Right kidney (tissue), 1 donor: Measurements from ENCODE around the gene PHGDH.
"Not testable (repeated sequence)": the region's sequence is repeated elsewhere in the genome, so short reads cannot be mapped to it uniquely, and the experiment has no call there.

ENCODE experiments used
- DNase-seq: peaks from one replicate; pipeline ENCODE4 v3.0.0-alpha.2; 2016

Gene PHGDH

DNA sequence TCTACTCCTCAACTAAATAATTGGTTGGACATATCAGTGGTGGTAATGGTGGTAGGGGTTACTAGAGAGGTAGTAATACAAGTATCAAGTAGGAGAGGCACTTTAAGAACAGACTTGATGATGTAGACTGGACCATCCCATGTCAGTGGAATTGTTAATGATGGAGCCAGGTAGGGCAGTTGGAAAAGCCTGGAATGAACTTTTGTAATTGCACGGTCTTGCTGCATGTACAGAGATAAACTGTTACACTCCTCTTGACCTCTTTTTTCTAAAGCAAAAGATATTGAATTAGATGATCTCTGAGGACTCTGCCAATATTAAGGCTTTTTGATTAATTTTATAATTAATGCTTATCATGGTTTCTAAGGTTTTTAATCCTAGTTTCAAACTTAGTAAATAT is 51.2 kb downstream of the PHGDH start:
- no peak for DNase-seq

DNA sequence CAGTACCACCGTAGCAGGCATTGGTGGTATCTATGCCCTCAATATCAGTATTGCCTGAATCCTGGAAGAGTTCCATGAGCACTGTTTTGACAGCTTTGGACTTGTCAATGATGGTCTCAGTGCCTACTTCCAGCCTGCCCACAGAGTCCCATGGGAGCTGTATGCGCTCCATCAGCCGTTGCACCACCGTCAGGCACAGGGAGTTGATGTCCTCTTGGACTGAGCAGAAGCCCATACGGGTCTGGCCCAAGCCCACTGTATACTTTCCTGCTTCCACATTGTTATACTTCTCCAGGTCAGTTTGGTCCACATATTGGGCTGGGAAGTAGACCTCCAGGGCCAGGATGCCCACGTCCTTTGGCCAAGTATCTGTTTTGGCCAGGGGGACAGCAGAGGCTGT is 52.5 kb downstream of the PHGDH start:
- DNase-seq = no peak

DNA sequence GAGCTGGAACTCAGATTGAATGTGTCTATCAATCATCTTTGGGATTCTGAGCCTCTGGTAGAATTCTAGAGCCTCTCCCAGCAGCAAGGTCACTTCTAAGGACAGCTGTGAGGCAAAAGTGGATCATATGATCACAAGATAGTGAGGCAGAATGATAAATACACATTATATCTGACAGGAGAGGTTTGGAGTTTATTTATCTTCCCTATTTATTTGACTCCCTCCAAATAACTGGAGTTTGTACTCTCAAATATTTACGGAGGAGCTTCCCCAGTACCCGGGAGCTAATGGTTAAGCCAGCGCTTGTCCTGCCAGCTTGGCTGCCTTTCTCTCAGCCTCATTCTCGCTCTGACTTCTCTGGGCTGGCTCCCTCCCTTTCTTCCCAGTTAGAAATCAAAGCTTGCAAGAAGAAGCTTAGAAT is 54.6 kb downstream of the PHGDH start:
- no peak for DNase-seq

DNA sequence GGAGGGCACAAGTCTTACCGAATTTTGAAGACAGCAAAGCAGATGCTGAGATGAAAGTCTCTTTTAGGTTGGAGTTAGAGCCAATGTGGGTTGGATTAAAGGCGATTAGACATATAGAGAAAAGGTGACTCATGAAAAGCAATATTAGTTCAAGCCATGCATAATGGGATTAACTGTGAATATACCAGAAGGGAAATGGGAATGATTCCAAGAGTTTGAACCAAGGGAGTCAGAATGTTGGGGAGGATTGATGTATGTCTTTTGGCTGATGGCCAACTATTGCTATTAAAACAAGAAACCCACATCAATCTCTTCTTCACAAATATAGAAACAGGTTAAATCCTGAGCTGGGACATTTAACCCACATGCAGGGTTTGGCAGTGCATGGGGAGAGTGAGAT is 55.8 kb downstream of the PHGDH start:
- DNase-seq = no peak

DNA sequence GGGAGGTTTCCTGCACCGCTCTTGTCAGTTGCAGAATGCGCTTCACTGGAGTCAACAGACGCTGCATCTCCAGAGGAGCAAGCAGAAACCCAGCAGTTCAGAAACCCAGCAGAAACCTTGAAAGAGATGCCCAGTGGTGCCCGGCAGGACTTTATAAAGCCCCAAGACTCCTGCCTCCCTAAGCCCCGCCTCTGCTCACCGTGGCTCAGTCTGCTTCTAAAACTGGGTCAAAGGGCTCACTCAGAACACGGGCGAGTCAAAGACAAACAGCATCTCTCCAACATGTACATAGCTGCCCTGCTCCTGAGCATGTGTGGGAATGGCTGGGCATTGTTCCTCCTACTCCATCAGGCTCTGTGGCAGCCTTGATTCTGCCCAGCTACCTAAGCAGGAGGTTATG is 57.0 kb downstream of the PHGDH start, which contains the start of gene HMGCS2:
Gene HMGCS2, minus strand, starts transcription at position 128 of the 400 bp plus-strand sequence. Its CDS starts 61 bp downstream, at position 67.
- DNase-seq = no peak

DNA sequence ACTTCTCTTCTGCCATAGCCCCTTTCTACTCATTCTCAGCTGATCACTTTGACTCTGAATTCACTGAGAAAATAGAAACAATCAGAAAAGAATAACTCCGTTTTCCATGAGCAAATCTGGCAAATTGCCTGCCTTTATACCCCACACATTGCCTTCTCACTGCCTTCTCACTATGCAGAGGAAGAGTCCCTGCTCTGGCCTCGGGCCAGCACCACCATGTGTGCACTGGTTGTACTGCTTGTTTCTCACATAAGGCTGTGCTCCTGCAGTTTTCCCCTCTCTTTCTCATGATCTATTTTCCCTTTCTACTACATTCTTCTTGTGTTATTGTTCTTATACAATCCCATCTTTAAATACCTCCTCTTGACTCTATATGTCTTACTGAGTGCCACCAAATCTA is 59.3 kb downstream of the PHGDH start:
- no peak for DNase-seq

DNA sequence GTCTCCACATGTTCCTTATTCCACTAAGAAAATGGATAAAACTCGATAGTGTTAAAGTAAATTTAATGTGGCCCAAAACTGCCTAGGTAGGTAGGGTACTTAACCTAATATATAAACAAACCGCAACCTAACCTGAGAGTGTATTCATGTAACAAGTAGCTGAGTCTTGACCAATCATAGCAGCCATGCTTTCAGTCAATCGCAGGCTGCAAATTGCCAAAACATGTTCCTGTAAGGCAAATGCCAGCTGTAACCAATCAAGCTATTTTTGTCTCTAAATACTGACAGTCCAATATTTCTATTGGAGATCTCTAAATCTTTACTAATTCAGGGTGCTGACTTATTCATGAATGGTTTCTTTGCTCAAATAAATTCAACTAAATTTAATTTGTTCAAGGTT is 60.0 kb downstream of the PHGDH start:
- DNase-seq = no peak

DNA sequence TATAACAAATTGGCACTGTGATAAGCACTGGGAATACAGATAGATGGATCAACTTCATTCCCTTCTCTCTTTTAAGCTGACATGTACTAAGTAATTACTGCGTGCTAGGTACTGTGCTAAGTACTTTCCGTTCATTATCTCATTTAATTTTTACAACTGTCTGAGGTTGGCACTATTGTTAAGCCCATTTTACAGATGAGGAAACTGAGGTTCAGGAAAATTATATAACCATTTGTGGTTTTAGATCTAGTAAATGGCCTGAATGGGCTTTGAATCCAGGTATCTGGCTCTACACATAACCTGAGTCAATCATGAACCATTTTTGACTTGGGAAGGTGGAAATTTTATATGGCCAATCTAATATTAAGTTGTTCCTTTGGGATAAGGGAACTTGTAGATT is 60.6 kb downstream of the PHGDH start:
- no peak for DNase-seq

DNA sequence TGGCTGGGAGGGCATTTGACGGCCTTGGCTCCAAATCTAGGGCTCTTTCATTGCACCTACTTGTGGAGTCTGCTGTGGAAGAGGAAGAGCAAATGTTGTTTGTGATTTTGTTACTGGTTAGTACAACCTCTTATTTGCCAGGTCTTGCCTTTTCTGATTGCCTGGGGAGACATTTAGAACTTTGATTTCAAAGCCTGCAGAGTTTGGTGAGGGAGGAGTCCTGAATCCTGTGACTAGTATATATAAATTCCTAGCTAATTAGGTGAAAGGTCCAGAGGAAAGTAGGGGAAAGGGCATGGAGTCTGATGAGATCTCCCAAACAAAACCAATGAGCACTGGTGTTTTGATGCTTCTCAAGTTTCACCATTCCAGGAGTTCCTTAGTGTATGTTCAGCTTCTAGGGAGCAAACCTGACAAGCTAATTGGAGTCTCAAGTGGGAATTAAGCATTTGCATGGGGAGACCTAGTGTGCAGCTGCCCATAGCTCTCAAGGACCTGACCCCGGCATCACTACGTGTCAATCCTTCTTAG is 62.0 kb downstream of the PHGDH start:
- peak; percentile 45 for DNase-seq

DNA sequence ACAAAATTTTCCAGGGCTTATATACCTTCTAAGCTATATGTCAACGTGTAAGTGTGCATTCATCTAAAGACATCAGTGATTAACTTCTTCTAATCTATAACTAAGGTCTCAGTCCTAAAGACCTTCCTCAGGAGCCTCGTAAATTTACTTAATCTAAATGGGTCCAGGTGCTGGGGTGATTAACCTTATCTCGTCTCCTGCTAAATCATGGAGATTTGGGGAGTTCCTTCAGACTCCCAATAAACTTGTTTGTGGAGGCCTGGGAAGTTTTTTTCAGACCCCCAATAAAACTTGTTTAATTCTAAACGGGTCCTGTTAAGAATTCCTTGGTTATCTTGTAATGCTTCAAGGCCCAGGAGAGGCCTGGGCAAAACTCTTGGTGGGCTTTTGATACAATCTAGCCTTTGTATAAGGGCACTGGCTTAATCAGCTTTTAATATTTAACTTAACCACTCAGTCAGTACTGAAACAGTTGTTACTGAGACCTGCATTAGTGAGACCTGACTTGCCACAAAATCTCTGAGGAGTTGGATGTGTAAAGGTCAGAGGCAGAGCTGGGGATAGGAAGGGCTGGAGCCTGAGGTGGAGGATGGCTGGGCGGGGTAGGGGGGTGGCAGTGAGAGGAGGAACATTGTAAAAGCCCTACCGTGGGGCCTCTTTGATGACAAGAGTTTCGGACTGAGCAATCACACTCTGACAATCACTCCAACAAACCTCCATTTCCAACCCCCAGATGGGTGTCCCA is 63.2 kb downstream of the PHGDH start:
- DNase-seq = no peak

DNA sequence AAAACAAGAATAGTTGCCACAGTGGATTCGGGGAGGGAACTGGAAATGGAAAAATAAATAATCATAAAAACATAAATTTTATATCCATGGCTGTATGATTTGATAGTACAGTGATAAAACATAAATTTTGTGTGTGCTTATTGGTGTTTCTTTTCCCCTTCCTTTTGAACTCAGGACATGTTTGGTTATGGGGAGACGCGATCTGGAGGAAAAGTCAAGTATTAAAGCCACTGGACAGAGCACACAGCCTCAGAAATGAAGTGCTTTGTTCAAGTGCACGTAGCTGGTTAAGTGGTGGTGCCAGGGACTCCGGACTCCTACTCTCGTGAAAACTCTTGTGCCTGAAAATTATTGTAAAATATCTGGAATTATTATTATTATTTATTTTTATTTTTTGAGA is 66.6 kb downstream of the PHGDH start:
- no peak for DNase-seq

DNA sequence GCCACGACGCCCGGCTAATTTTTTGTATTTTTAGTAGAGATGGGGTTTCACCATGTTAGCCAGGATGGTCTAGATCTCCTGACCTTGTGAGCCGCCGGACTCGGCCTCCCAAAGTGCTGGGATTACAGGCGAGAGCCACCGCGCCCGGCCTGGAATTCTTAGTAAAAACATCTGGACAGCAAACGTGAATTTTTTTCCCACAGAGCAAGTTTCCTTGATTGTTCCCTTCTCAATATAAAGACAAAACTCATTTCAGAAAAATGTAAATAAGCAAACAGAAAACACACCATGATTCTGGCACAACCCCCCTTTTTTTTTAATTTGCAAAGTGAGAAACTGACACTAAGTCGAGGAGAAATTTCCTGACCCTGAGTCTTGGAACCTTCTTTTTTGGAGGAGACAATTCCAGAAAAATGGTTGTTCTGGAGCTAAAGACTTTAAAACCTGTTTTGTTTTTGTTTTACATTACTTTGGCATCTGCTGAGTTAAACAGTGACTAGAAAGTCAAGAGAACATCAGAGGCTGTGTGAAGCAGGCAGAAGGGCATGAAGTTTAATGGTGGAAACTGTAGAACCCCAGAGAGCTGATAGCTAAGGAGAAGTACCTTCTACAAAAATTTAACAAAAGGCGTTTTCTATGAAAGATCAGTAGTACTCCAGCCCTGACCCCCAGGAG is 67.3 kb downstream of the PHGDH start:
- DNase-seq = no peak

DNA sequence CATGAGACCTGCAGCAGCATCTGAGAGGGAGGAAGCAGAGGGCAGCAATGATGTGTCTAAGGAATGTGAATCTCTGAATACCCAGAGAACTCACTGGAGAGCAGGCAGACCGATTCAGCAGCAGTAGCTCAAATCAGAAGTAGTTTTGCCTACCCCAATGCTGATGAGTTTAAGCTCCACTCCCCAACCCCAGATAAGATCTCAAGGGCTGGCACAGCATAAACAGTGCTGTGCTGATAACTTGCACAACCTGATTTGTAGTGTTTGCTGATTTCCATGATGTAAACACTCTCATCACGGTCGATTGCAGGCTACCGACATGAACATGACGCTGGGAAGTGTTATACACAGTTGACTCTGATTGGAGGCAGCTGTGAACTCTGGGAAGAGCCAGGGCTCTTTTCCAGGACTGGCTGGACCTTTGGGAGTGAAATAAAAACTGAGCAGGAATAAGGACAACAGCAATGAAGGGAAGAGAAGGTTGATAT is 68.2 kb downstream of the PHGDH start:
- peak; percentile 52 for DNase-seq

DNA sequence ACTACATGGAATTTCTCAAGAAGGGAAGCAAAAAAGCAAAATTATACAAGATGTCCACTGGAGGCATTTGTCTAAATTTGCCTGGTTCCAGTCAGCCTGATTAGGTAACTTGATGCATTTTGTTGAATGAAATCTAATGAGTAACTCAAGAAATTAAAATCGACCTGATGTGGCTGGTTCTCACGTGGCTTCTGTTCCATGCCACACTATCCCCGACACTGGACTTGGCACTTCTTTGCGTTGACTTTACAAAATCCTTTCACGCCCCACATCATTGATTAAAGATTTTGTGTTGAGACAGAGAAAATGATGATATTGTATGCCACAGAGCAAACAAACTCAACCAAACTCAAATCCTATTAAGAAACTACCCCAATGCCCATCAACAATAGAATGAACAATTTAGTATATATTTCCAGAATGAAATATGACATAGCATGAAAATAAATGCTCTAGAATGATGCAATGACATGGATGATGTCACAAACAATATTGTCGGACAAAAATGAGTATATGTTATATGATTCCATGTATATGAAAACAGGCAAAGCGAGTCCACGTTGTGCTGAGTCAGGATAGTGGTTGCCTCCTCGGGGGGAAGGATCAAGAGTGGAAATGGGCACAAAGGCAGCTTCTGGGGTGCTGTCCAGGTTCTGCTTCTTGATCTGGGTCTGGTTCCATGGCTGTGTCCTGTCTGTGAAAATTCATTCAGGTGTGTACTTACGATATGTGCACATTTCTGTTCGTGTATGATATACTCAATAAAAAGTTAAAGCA is 69.9 kb downstream of the PHGDH start:
- DNase-seq = no peak

DNA sequence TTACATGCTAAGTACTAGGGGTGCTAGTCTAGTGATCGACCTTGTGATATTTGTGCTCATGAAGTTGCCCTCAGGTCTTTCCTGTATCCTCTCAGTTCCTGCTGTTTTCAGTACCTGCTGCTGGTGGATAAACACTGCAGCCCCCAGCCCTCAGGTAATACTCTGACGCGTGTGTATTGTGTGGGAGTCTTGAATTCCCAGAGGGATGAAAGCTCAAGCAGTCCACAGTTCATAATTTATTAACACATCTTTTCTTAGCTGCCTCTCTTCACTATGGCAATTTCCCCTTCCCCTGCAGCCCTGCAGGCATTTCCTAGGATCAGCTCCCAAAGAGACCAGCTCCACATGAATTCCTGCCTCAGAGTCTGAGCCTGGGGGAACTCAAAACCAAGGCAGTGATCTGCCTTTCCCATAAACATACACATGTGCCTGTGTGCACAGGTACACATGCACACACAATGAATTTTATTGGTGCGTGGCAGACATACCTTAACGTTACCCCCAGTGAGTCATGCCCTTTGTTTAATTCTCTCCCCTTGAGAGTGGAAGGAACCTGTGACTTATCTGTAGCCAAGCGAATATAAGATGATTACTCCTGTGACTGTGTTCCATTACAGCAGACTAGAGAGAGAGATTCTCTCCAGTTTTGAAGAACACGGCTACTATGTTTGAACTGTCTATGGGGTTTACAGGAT is 71.0 kb downstream of the PHGDH start:
- peak; percentile 39 for DNase-seq

DNA sequence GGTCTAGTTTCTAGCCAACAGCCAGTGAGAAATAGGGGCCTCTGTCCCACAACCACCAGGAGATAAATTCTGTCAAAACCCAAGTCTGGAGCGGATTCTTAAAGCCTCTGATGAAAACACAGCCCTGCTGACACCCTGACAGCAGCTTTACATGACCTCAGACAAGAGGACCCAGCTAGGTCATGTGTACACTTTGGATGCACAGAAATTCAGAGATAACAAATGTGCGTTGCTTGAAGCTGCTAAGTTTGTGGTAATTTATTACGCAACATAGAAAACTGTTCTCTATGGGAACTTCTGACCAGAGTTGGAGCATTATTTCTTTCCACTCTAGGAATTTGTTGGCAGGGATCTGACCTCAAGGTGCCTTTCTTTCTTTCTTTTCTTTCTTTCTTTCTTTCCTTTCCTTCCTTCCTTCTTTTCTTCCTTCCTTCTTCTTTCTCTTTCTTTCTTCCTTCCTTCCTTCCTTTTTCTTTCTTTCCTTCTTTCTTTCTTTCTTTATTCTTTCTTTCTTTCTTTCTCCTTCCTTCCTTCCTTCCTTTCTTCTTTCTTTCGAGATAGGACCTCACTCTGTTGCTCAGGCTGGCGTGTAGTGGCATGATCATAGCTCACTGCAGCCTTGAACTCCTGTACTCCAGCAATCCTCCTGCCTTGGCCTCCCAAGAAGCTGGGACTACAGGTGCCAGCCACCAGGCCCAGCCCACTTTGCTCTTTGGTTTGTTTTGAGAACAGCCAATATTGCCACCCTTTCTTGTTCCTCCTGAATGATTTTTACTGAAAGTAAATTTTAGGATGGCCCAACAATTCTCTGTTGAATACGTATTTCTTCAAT is 71.8 kb downstream of the PHGDH start:
- no peak for DNase-seq

DNA sequence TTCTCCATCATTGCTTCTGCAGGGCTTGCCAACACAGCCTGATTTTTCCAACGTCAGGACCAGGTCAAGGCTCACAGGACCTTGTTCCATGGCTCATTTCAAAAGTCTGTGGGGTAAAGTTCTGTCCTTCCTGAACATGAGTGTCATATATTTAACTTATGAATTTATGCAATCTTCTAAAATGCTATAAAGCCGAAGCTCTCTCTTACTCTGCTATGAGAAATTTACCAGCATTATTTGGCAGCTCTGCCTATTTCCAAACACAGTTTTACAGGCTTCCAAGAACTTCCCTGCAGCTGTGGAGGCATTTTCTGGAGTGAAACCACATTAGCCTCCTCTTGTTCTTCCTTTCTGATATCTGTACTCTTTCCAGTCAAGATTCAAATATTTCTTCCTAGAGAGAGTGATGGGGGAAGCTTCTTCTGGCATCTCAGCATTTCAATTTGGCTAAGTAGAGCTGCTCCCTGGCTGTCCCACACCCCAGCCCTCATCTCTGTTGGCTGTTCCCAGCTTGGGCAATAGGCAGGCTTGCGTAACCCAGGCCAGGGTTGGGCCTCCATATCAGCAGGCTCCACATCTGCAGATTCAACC is 72.6 kb downstream of the PHGDH start:
- DNase-seq = no peak

DNA sequence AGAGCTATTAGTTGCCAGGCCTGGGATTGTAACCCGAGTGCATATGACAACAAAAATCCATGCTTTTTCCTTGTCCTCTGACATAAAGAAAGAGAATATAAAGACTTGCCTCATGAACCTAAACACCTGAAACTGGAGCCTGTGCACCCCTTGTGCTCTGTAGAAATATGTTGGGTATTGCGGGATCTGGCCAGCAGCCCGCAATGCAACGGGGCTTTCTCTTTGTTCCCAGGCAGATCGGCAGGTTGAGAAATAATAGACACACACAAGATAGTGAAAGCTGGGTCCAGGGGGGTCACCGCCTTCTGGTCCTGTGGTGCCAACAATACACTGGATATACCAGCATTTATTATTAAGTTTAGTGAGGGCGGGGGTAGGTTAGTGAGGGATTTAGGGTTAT is 74.3 kb downstream of the PHGDH start:
- not testable (repeated sequence) for DNase-seq

DNA sequence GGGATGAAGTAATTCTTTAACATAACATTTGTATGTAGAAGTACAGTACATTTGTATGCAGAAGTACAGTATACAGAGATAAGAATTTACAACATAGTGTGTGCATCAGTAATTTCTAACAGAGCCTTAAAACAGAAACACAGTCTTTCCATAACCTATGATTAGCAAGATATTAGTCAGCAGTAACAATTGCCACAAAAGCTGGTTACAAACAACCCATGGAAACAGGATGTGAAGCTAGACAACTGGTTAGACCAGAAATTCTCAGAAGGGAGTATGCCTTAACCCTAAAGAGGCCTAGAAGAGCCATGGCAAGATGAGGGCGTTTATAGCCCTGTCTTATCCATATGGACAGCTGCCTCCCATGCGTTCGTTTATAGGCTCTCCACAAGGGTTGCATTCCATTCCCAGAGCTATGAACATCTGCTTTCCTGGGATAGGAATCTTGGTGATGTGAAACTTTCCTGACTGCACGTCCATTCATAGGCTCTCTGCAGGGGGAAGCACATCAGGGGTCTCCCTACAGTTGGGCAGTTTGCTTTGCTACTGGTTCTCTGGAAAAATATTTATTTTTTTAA is 74.8 kb downstream of the PHGDH start:
- not testable (repeated sequence) for DNase-seq

DNA sequence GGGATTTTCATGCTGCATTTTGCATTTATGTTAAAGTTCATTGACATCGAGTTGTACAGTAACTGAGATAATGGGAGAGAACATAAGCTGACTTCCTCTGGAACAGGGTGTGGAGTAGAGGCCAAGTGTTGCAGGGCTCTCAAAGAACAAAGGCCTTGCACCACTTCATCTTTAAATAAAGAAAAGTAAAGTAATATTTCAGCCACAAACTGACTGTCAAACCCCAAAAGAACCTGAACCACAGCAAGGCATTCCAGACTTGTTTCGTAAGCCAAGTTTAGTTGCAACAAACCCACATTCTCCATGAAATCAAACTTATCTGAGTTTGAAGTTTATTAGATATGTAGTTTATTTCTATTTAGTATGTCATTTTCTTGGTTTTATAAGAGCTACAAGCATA is 76.0 kb downstream of the PHGDH start:
- no peak for DNase-seq
